Measurements from ENCODE around the gene CRTAC1.

Gene CRTAC1

DNA sequence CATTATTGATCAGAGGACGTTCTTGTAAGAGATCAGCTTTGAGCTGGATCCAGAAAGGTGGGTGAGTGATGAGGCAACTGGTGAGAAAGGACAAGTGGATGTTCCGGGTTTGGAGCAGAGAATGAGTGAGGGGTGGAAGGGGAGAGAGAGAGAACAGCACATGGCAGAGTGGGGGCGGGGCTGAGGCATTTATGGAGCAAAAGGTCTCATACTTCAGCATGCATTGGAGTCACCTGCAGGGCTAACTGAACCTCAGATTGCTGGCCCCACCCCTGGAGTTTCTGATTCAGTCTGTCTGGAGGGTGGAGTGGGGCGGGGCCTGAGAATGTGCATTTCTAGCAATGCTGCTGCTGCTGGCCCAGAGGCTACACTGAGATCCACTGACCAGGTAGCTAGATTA lies 109.6 kb downstream of the CRTAC1 start:
- Histone ChIP-seq H3K9ac (ENCODE audit: low read length) (no peak overlapping the region), H3K27ac (ENCODE audit: low read length) (no peak overlapping the region), H3K27me3 (ENCODE audit: control insufficient read depth, insufficient read depth, low read length) (no peaks in the 10 kb centered on the region), H3K4me1 (ENCODE audit: control insufficient read depth, low read depth, low read length) (no peaks in the 10 kb centered on the region), H3K9me3 (ENCODE audit: control insufficient read depth, low read depth, low read length) (no peaks in the 10 kb centered on the region), H3K4me3 (ENCODE audit: low read length) (no peak overlapping the region), H3K36me3 (ENCODE audit: control insufficient read depth, low read depth, low read length) (no peaks in the 10 kb centered on the region)

DNA sequence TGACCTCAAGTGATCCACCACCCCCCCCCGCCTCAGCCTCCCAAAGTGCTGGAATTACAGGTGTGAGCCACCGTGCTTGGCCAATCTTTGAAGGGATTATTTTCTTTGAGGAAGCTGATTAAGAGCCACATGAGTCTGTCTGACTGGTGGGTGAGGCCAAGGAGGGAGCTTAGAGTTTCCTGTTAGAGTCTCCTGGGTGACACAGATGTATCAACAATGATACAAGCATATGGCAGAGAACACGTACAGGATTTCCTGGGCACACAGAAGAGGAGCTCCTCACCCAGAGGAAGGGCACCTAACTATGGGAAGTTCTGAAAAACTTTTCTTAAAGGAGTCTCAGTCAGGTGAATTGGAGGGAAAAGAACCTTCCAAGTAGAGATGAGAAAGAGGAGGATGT lies 111.4 kb downstream of the CRTAC1 start:
- Histone ChIP-seq H3K9ac (ENCODE audit: low read length) (no peak overlapping the region), H3K27me3 (ENCODE audit: control insufficient read depth, insufficient read depth, low read length) (peaks cover 5% of the 10 kb centered on the region), H3K36me3 (ENCODE audit: control insufficient read depth, low read depth, low read length) (no peaks in the 10 kb centered on the region), H3K4me1 (ENCODE audit: control insufficient read depth, low read depth, low read length) (peaks cover 3% of the 10 kb centered on the region), H3K27ac (ENCODE audit: low read length) (no peak overlapping the region), H3K4me3 (ENCODE audit: low read length) (no peak overlapping the region), H3K9me3 (ENCODE audit: control insufficient read depth, low read depth, low read length) (no peaks in the 10 kb centered on the region)

DNA sequence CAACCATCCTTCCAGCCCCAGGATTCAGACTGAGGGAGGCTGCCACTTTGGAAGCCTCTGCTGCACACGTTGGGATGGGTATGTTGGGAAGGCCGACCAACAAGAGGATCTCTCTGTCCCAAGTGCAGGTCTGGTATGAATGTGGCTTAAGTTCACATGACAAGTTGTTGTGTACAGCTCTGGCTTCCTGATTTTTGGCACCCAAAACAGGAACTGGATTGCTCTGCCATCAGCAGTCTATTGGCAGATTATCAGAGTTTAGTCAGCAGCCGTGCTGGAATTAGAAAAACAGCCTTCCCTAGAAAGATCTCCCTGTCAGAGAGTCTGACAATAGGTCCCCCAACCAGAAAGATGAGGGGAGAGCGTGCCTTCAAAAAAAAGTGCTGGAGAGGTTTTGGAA lies 113.8 kb downstream of the CRTAC1 start:
- Histone ChIP-seq H3K36me3 (ENCODE audit: control insufficient read depth, low read depth, low read length) (no peaks in the 10 kb centered on the region), H3K9me3 (ENCODE audit: control insufficient read depth, low read depth, low read length) (no peaks in the 10 kb centered on the region), H3K9ac (ENCODE audit: low read length) (no peak overlapping the region), H3K4me1 (ENCODE audit: control insufficient read depth, low read depth, low read length) (peaks cover 3% of the 10 kb centered on the region), H3K4me3 (ENCODE audit: low read length) (no peak overlapping the region), H3K27ac (ENCODE audit: low read length) (no peak overlapping the region), H3K27me3 (ENCODE audit: control insufficient read depth, insufficient read depth, low read length) (peaks cover 7% of the 10 kb centered on the region)

DNA sequence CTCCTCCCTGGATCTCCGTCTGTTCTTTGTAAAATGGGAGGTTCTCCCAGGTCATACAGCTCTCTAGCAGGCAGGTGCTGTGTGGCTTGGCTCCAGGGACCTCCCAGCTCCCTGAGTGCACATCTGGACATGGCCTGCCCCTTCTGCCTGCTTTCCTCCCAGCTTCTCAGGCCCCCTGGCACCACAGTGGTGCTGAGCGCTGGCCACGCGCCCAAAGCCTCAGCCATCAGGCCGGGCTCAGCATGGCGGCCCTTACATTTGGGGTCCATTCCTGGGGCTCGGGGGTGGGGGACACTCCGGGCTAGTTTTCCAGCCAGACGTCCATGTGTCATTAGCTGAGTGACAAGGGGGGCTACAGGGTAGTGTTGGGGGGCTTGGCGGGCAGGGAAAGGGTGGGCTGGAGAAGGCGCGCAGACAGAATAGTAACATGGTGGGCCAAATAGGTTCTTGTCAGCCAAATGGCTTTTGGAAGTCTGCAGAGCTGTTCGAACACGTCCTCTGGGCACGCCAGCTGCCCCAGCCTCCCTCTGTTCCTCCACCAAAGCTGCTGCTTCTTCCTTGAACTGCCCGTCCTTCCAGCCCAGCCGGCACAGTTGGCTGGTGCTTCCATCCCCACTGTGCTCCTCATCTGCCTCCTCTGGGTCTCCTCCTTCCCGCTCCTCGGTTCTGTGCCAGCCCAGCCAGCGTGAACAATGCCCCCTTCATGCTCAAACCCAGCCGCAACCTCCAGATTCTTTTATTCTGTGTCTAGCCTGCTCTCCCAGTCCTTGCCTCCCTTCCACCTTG lies 114.9 kb downstream of the CRTAC1 start:
- Histone ChIP-seq H3K4me1 (ENCODE audit: control insufficient read depth, low read depth, low read length) (peaks cover 3% of the 10 kb centered on the region), H3K9ac (ENCODE audit: low read length) (no peak overlapping the region), H3K4me3 (ENCODE audit: low read length) (no peak overlapping the region), H3K27me3 (ENCODE audit: control insufficient read depth, insufficient read depth, low read length) (peaks cover 7% of the 10 kb centered on the region), H3K36me3 (ENCODE audit: control insufficient read depth, low read depth, low read length) (no peaks in the 10 kb centered on the region), H3K27ac (ENCODE audit: low read length) (no peak overlapping the region), H3K9me3 (ENCODE audit: control insufficient read depth, low read depth, low read length) (no peaks in the 10 kb centered on the region)

DNA sequence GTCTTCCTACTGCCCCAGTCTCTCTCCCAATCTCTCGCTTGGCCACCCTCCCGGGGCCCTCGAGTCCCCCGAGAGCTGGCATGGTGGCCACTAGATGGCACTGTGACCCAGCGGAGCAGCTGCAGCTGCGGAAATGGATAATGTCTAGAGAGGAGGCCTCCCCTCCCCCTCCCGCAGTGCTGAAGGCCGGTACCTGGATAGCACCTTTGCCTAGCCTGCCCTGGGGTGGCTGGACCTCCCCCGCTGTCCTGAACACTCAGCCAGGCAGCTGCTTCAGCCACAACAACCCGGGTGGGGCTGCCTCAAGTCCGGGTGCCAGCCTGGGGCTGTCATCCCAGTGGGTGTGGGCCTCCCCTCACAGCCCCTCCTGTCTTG lies 115.6 kb downstream of the CRTAC1 start:
- no peaks in the 10 kb centered on the region for H3K9me3 ChIP-seq (ENCODE audit: control insufficient read depth, low read depth, low read length)
- no peak overlapping the region for H3K27ac ChIP-seq (ENCODE audit: low read length)
- peaks cover 7% of the 10 kb centered on the region for H3K27me3 ChIP-seq (ENCODE audit: control insufficient read depth, insufficient read depth, low read length)
- H3K9ac ChIP-seq (ENCODE audit: low read length): no peak overlapping the region
- no peak overlapping the region for H3K4me3 ChIP-seq (ENCODE audit: low read length)
- H3K36me3 ChIP-seq (ENCODE audit: control insufficient read depth, low read depth, low read length): no peaks in the 10 kb centered on the region
- H3K4me1 ChIP-seq (ENCODE audit: control insufficient read depth, low read depth, low read length): peaks cover 3% of the 10 kb centered on the region

DNA sequence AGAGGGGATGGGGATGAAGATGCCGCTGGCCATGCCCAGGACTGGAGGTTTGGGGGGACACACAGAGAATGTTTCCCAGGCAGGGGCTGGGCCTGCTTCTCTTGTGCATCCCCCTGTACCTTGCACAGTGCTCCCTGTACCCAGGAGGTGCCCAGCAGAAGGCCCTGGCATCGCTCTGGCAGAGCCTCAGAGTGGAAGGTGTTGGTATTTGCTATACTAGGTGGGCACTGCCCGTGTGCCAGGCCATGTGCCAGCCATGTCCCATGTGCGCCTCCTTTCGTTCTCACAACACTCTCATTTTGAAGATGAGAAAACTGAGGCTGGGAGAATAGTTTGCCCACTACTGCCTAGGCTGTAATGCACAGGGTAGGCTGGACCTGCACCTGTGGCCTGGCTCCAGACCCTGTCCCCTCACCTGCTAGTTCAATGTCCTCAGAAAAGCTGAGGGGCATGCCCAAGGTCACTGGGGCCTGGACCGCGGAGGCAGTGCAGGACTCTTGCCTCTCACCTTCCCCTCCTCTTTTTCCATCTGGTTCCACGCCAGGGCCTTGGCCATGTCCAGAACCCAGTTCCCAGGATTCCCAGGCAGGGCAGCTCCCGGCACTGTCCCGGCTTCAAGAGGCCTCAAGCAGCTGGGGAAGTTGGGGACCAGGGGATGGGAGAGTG lies 116.1 kb downstream of the CRTAC1 start:
- Histone ChIP-seq H3K27me3 (ENCODE audit: control insufficient read depth, insufficient read depth, low read length) (peaks cover 7% of the 10 kb centered on the region), H3K4me3 (ENCODE audit: low read length) (no peak overlapping the region), H3K4me1 (ENCODE audit: control insufficient read depth, low read depth, low read length) (peaks cover 3% of the 10 kb centered on the region), H3K9ac (ENCODE audit: low read length) (no peak overlapping the region), H3K27ac (ENCODE audit: low read length) (no peak overlapping the region), H3K36me3 (ENCODE audit: control insufficient read depth, low read depth, low read length) (no peaks in the 10 kb centered on the region), H3K9me3 (ENCODE audit: control insufficient read depth, low read depth, low read length) (no peaks in the 10 kb centered on the region)

DNA sequence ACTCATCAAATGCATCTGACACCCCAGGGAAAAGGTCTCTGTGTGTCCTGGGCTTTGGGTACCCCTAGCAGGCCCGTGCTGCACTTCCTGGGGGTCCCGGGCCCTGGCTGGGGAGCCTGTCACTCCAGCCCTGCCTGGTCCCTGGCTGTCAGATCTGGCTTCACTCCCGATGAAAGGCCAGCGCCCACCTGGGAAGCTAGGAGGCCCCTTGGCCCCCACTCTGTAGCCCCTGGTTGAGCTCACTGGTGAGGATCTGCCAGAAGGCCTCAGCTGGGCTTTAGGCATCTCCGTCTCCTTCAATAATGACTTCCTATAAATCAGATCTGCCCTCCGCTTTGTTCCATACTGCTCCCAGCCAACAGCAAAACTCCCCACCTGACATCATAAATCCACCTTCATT lies 116.8 kb downstream of the CRTAC1 start:
- peaks cover 3% of the 10 kb centered on the region for H3K4me1 ChIP-seq (ENCODE audit: control insufficient read depth, low read depth, low read length)
- H3K36me3 ChIP-seq (ENCODE audit: control insufficient read depth, low read depth, low read length): no peaks in the 10 kb centered on the region
- no peaks in the 10 kb centered on the region for H3K9me3 ChIP-seq (ENCODE audit: control insufficient read depth, low read depth, low read length)
- H3K27ac ChIP-seq (ENCODE audit: low read length): no peak overlapping the region
- H3K4me3 ChIP-seq (ENCODE audit: low read length): no peak overlapping the region
- H3K9ac ChIP-seq (ENCODE audit: low read length): no peak overlapping the region
- peaks cover 7% of the 10 kb centered on the region for H3K27me3 ChIP-seq (ENCODE audit: control insufficient read depth, insufficient read depth, low read length)

DNA sequence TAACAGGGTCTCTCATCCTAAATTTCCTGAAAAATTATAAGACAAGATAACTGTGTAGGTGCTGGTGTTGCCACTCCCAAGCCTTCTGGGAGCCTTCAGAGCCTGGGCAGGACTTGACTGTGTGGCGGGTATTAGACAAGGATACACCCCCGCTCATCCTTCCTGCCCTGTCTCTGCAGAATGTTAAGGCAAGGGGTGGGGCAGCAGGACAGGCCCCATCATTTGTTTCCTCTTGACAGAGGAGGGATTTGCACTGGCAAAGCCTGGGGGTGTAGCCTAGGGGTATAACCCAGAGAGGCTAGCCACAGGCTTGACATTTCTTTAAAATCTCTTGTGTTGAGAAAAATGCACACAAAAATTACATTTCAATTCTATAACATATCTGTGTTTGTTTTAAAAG lies 117.2 kb downstream of the CRTAC1 start:
- Histone ChIP-seq H3K27ac (ENCODE audit: low read length) (no peak overlapping the region), H3K27me3 (ENCODE audit: control insufficient read depth, insufficient read depth, low read length) (peaks cover 7% of the 10 kb centered on the region), H3K9ac (ENCODE audit: low read length) (no peak overlapping the region), H3K36me3 (ENCODE audit: control insufficient read depth, low read depth, low read length) (no peaks in the 10 kb centered on the region), H3K9me3 (ENCODE audit: control insufficient read depth, low read depth, low read length) (no peaks in the 10 kb centered on the region), H3K4me3 (ENCODE audit: low read length) (no peak overlapping the region), H3K4me1 (ENCODE audit: control insufficient read depth, low read depth, low read length) (peaks cover 3% of the 10 kb centered on the region)

DNA sequence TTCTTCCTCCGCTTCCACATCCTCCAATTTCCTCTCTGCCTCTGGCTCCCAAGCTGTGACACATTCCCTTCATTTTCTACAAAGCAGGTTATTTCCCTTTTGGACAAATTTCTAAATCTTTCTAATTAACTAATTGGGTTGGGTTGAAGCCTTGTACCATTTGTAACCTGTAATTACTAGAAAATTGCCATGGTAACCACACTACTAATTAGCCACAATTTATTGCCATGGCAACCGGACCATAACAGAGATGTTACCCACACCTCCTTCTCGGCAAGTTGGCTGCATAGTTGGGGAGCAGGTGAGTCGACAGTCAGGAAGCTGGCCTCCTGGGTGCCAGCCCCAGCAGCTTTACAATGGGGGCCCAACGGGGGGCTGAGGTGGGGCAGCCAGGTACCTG lies 119.2 kb downstream of the CRTAC1 start:
- no peak overlapping the region for H3K27ac ChIP-seq (ENCODE audit: low read length)
- peaks cover 7% of the 10 kb centered on the region for H3K27me3 ChIP-seq (ENCODE audit: control insufficient read depth, insufficient read depth, low read length)
- no peaks in the 10 kb centered on the region for H3K36me3 ChIP-seq (ENCODE audit: control insufficient read depth, low read depth, low read length)

DNA sequence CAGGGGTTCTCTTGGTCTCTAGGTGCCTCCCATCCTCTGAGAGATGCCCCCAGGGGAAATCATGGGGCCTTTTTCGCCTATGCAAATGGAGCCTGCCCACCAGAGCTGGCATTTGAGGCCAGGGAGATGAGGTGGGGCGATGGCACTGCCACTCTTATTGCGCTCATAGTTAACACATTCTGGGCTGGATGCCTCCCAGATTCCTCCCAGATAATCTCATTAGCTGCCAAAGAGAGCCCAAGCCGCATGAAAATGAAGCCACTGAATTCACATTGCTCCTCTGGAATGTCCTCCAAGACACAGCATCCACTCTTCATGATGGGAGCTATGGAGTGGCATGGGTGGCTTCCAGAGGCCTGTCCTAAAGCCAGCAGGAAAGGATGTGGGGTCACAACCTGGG lies 119.8 kb downstream of the CRTAC1 start:
- Histone ChIP-seq H3K4me3 (ENCODE audit: low read length) (no peak overlapping the region), H3K9me3 (ENCODE audit: control insufficient read depth, low read depth, low read length) (no peaks in the 10 kb centered on the region), H3K27me3 (ENCODE audit: control insufficient read depth, insufficient read depth, low read length) (peaks cover 7% of the 10 kb centered on the region), H3K27ac (ENCODE audit: low read length) (no peak overlapping the region), H3K36me3 (ENCODE audit: control insufficient read depth, low read depth, low read length) (no peaks in the 10 kb centered on the region), H3K9ac (ENCODE audit: low read length) (no peak overlapping the region), H3K4me1 (ENCODE audit: control insufficient read depth, low read depth, low read length) (peaks cover 3% of the 10 kb centered on the region)

More for the DNA sequence above, 119.2 kb downstream of the CRTAC1 start:
- no peaks in the 10 kb centered on the region for H3K9me3 ChIP-seq (ENCODE audit: control insufficient read depth, low read depth, low read length)
- H3K9ac ChIP-seq (ENCODE audit: low read length): no peak overlapping the region
- H3K4me1 ChIP-seq (ENCODE audit: control insufficient read depth, low read depth, low read length): peaks cover 3% of the 10 kb centered on the region
- no peak overlapping the region for H3K4me3 ChIP-seq (ENCODE audit: low read length)

DNA sequence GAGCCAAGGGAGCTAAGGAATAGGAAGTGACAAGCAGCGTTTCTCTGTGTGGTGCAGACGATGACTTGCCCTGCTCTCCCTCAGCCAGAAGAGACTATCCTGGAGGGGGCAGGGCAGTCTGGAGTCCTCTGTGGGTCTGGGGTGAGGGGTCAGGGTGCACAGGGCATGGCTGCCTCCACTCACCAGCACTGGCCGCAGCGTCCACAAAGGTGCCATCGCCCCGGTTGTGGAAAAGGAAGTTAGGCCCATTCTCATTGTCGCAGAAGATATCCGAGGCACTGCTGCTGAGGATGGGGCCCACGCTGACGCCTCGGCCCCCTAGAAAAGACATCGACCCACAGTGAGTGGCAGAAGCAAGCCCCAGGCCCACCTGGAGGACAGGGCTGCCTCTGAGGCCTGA lies 122.6 kb downstream of the CRTAC1 start:
- H3K27me3 ChIP-seq (ENCODE audit: control insufficient read depth, insufficient read depth, low read length): no peaks in the 10 kb centered on the region

DNA sequence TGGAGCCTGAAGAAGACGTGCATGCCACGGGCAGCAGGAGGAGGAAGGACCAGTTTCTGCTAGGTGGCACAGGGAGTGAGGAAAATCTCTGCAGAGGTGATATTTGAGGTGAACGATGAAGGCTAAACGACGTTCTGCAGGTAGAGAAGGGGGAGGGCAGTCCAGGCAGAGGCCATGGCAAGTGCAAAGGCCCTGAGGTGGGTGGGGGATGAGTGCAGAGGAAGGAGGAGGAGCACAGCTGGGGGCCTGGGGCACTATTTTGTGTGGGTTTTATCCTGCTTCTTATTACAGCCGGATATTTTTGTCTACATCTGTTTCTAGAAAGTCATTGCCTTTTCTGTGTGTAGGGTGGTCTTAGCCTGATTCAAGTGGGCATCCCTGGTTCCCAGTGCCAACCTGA lies 123.2 kb downstream of the CRTAC1 start:
- Histone ChIP-seq H3K4me1 (ENCODE audit: control insufficient read depth, low read depth, low read length) (peaks cover 8% of the 10 kb centered on the region), H3K9me3 (ENCODE audit: control insufficient read depth, low read depth, low read length) (no peaks in the 10 kb centered on the region), H3K36me3 (ENCODE audit: control insufficient read depth, low read depth, low read length) (no peaks in the 10 kb centered on the region), H3K27me3 (ENCODE audit: control insufficient read depth, insufficient read depth, low read length) (no peaks in the 10 kb centered on the region), H3K27ac (ENCODE audit: low read length) (no peak overlapping the region), H3K4me3 (ENCODE audit: low read length) (no peak overlapping the region), H3K9ac (ENCODE audit: low read length) (no peak overlapping the region)

More for the DNA sequence above, 122.6 kb downstream of the CRTAC1 start:
- H3K9ac ChIP-seq (ENCODE audit: low read length): no peak overlapping the region
- no peak overlapping the region for H3K27ac ChIP-seq (ENCODE audit: low read length)
- no peaks in the 10 kb centered on the region for H3K9me3 ChIP-seq (ENCODE audit: control insufficient read depth, low read depth, low read length)
- H3K4me3 ChIP-seq (ENCODE audit: low read length): no peak overlapping the region
- H3K4me1 ChIP-seq (ENCODE audit: control insufficient read depth, low read depth, low read length): peaks cover 8% of the 10 kb centered on the region
- no peaks in the 10 kb centered on the region for H3K36me3 ChIP-seq (ENCODE audit: control insufficient read depth, low read depth, low read length)
